ENCODE results near the gene NPAS3. TPM values are rescaled to one million over a fixed set of nuclear protein-coding genes. Genes with fewer than 3 reads are reported as not detected.
A peak's percentile ranks its signal among the peaks of the same experiment; 100 is the strongest.

The NPAS3 gene
- total RNA-seq, 4 donors from 2014 or later: 4.0 to 12.2 (median 5.6) TPM

GRCh38 chr14:33282331-33283230 lies 343.9 kb downstream of the NPAS3 start:
- Histone ChIP-seq H3K9me3 (no peaks in the 10 kb centered on the region), H3K4me1 (peaks cover 9 to 10% of the 10 kb centered on the region in 2 donors), H3K27ac (no peak overlapping the region), H3K4me3 (replicated peaks in 1 of 3) (no peak overlapping the region), H3K36me3 (no peaks in the 10 kb centered on the region), H3K27me3 (no peaks in the 10 kb centered on the region)
- 38 to 44% methylated on average over 11 of the region's 11 CpGs for WGBS, 2 donors
- TF ChIP-seq CTCF (IDR thresholded peaks at IDR 0.05): no peak
- no peak for TF ChIP-seq POLR2A (IDR thresholded peaks at IDR 0.05)
- intact Hi-C loops (cut with DNase I): no loop called here
- DNase-seq: peak; percentile 33 to 41

GRCh38 chr14:33285902-33286700 lies 347.4 kb downstream of the NPAS3 start:
- peaks cover 9 to 10% of the 10 kb centered on the region in 2 donors for H3K4me1 ChIP-seq
- H3K27me3 ChIP-seq: no peaks in the 10 kb centered on the region
- 97% methylated on average over 5 of the region's 5 CpGs for WGBS, 2 donors
- no peak for DNase-seq
- no peaks in the 10 kb centered on the region for H3K9me3 ChIP-seq
- TF ChIP-seq CTCF (IDR thresholded peaks at IDR 0.05): no peak
- TF ChIP-seq POLR2A (IDR thresholded peaks at IDR 0.05): no peak
- no peak overlapping the region for H3K27ac ChIP-seq
- no peak overlapping the region for H3K4me3 ChIP-seq (replicated peaks in 1 of 3)
- no peaks in the 10 kb centered on the region for H3K36me3 ChIP-seq
- intact Hi-C loops (cut with DNase I): no loop called here

GRCh38 chr14:33287189-33287588 lies 348.5 kb downstream of the NPAS3 start:
- no peak overlapping the region for H3K27ac ChIP-seq
- H3K4me3 ChIP-seq (replicated peaks in 1 of 3): no peak overlapping the region
- WGBS, 2 donors: 34 to 53% methylated on average over 6 of the region's 6 CpGs
- H3K4me1 ChIP-seq: peaks cover 6 to 7% of the 10 kb centered on the region in 2 donors
- no peaks in the 10 kb centered on the region for H3K9me3 ChIP-seq
- TF ChIP-seq POLR2A (IDR thresholded peaks at IDR 0.05): no peak
- no peak for TF ChIP-seq CTCF (IDR thresholded peaks at IDR 0.05)
- no peaks in the 10 kb centered on the region for H3K36me3 ChIP-seq
- H3K27me3 ChIP-seq: no peaks in the 10 kb centered on the region
- intact Hi-C loops (cut with DNase I): no loop called here
- DNase-seq: peak in 1 of 2 donors; percentile 5

- H3K27ac ChIP-seq: no peak overlapping the region
- 80 to 84% methylated on average over 4 of the region's 4 CpGs for WGBS, 2 donors
- intact Hi-C loops (cut with DNase I): no loop called here
- TF ChIP-seq CTCF (IDR thresholded peaks at IDR 0.05) (no peak), POLR2A (IDR thresholded peaks at IDR 0.05) (no peak)
- no peaks in the 10 kb centered on the region for H3K36me3 ChIP-seq
- no peaks in the 10 kb centered on the region for H3K9me3 ChIP-seq
- DNase-seq: no peak
- no peaks in the 10 kb centered on the region for H3K4me1 ChIP-seq
- H3K27me3 ChIP-seq: no peaks in the 10 kb centered on the region
- no peak overlapping the region for H3K4me3 ChIP-seq (replicated peaks in 1 of 3)
Measured at GRCh38 chr14:33290641-33291040, 352.0 kb downstream of the NPAS3 start.
